Astrocyte of the hippocampus (primary cell): ENCODE measurements around the gene AFAP1L1.

Experiments
- DNase-seq: peaks from one replicate; pipeline ENCODE4 v3.0.0; 2011; ENCODE audit warnings: low read depth, low spot score

The AFAP1L1 gene

GRCh38 chr5:149372076-149372795 is 100.6 kb downstream of the AFAP1L1 start:
- no peak for DNase-seq

- no peak for DNase-seq
Observed at GRCh38 chr5:149372932-149373331, 101.3 kb downstream of the AFAP1L1 start.

GRCh38 chr5:149374303-149374702 is 102.6 kb downstream of the AFAP1L1 start:
- DNase-seq = no peak

- no peak for DNase-seq
Observed at GRCh38 chr5:149374801-149375200, 103.1 kb downstream of the AFAP1L1 start.

- no peak for DNase-seq
Observed at GRCh38 chr5:149375434-149375833, 103.8 kb downstream of the AFAP1L1 start.

- DNase-seq = no peak
Observed at GRCh38 chr5:149376104-149376503, 104.4 kb downstream of the AFAP1L1 start.

- no peak for DNase-seq
Observed at GRCh38 chr5:149376711-149377447, 105.2 kb downstream of the AFAP1L1 start.

GRCh38 chr5:149378241-149378820 is 106.7 kb downstream of the AFAP1L1 start:
- DNase-seq = no peak

GRCh38 chr5:149379177-149379761 is 107.6 kb downstream of the AFAP1L1 start, which contains the start of gene IL17B:
IL17B (minus strand) TSS chr5:149379292; CDS start chr5:149379225, 67 bp downstream.
- DNase-seq = no peak

GRCh38 chr5:149379818-149380374 is 108.2 kb downstream of the AFAP1L1 start:
- DNase-seq = no peak

GRCh38 chr5:149380466-149381121 is 108.9 kb downstream of the AFAP1L1 start:
- DNase-seq = peak; percentile 46

GRCh38 chr5:149381261-149381985 is 109.8 kb downstream of the AFAP1L1 start:
- DNase-seq = no peak

- DNase-seq = peak; percentile 86
Observed at GRCh38 chr5:149381986-149382338, 110.3 kb downstream of the AFAP1L1 start.

- DNase-seq = no peak
Observed at GRCh38 chr5:149382517-149383220, 111.0 kb downstream of the AFAP1L1 start.

- DNase-seq = no peak
Observed at GRCh38 chr5:149383399-149383798, 111.7 kb downstream of the AFAP1L1 start.

- no peak for DNase-seq
Observed at GRCh38 chr5:149386166-149386565, 114.5 kb downstream of the AFAP1L1 start.

GRCh38 chr5:149387081-149387631 is 115.5 kb downstream of the AFAP1L1 start:
- DNase-seq = no peak

- no peak for DNase-seq
Observed at GRCh38 chr5:149387982-149388381, 116.3 kb downstream of the AFAP1L1 start.

- no peak for DNase-seq
Observed at GRCh38 chr5:149388498-149389190, 117.0 kb downstream of the AFAP1L1 start.
